Activated CD8-positive, alpha-beta T cell treated with anti-CD3 and anti-CD28 coated beads for 36 hours (primary cell): ENCODE measurements around the gene EHD4. TPM values are rescaled to one million over a fixed set of nuclear protein-coding genes. Genes with fewer than 3 reads are reported as not detected.

Experiments used
- ATAC-seq: fragments of 200-7000 bp; cut with Tn5 transposase; one replicate; pipeline ENCODE4 v1.10.0; 2021; ENCODE audit warnings: mild to moderate bottlenecking, moderate library complexity
- CTCF ChIA-PET: fragments of 350-600 bp; sonication (Branson Sonifier 250); formaldehyde crosslinking; loops from one replicate; lab custom pipeline; 2021; ENCODE audit warnings: antibody characterized with exemption; lab: Charles Lee
- POLR2A ChIA-PET: fragments of 350-600 bp; sonication (Branson Sonifier 250); formaldehyde crosslinking; loops from one replicate; lab custom pipeline; 2021; ENCODE audit warnings: antibody characterized with exemption; lab: Charles Lee
- DNase-seq: peaks from one replicate; pipeline ENCODE4 v3.0.0-alpha.2; 2020
- H3K27ac Mint-ChIP-seq: one replicate; pipeline ENCODE4 v1.8.0; 2021; ENCODE audit warnings: mild to moderate bottlenecking, mixed read lengths
- H3K27me3 Mint-ChIP-seq: one replicate; pipeline ENCODE4 v1.8.0; 2021; ENCODE audit warnings: mixed read lengths
- H3K36me3 Mint-ChIP-seq: one replicate; pipeline ENCODE4 v1.8.0; 2021; ENCODE audit warnings: low read depth, mixed read lengths
- H3K4me1 Mint-ChIP-seq: one replicate; pipeline ENCODE4 v1.8.0; 2021; ENCODE audit warnings: low read depth, mixed read lengths
- H3K4me3 Mint-ChIP-seq: one replicate; pipeline ENCODE4 v1.8.0; 2021; ENCODE audit warnings: mild to moderate bottlenecking, moderate library complexity, mixed read lengths
- H3K9me3 Mint-ChIP-seq: one replicate; pipeline ENCODE4 v1.8.0; 2021; ENCODE audit warnings: mixed read lengths
- CTCF ChIP-seq: fragments of 200-600 bp; IDR thresholded peaks from one replicate; pipeline ENCODE4 v1.8.0; 2022; ENCODE audit warnings: antibody characterized with exemption, mild to moderate bottlenecking
- intact Hi-C: fragments of 100-400 bp; cut with micrococcal nuclease; formaldehyde crosslinking; loops from one replicate; pipeline ENCODE4 v1.10.0; 2022
- total RNA-seq, 2 experiments: library from RNA; stranded (reverse); gene quantifications; one replicate each; pipeline ENCODE4 v1.2.3, GENCODE V29; 2021

The EHD4 gene
- total RNA-seq, 2 experiments from 2014 or later = 22.3 to 22.6 TPM

- DNase-seq (no peak), ATAC-seq (no peak)
- ChIA-PET CTCF (interaction anchor here (0.9 to 2.6 kb wide), 2 partner anchors 10 to 77 kb away, joined by 3 to 11 read pairs; no protein-coding TSS in a partner anchor), POLR2A (interaction anchor here (1.2 kb wide), 1 partner anchor 7 kb away, joined by 3 read pairs; the partner anchor contains the start of gene EHD4)
- Mint-ChIP-seq H3K4me3 (no peak overlapping the region), H3K27ac (no peak overlapping the region), H3K36me3 (no peaks in the 10 kb centered on the region), H3K4me1 (no peaks in the 10 kb centered on the region), H3K9me3 (no peaks in the 10 kb centered on the region), H3K27me3 (peaks cover 6% of the 10 kb centered on the region)
- TF ChIP-seq CTCF = no peak
- intact Hi-C loops = no loop called here
These were observed 7.3 kb upstream of the EHD4 start for GRCh38 chr15:41979493-41980266.

- ATAC-seq (no peak), DNase-seq (no peak)
- ChIA-PET POLR2A (interaction anchor here (0.6 kb wide), 1 partner anchor 10 kb away, joined by 3 read pairs; no protein-coding TSS in a partner anchor), CTCF (interaction anchor here (1.0 to 2.6 kb wide), 2 partner anchors 11 kb away, joined by 3 to 11 read pairs; no protein-coding TSS in a partner anchor)
- peaks cover 13% of the 10 kb centered on the region for H3K27me3 Mint-ChIP-seq
- H3K4me1 Mint-ChIP-seq = peaks cover 3% of the 10 kb centered on the region
- intact Hi-C loops = no loop called here
- TF ChIP-seq CTCF = no peak
- no peaks in the 10 kb centered on the region for H3K36me3 Mint-ChIP-seq
- H3K9me3 Mint-ChIP-seq = no peaks in the 10 kb centered on the region
- H3K4me3 Mint-ChIP-seq = no peak overlapping the region
- H3K27ac Mint-ChIP-seq = no peak overlapping the region
These were observed 6.2 kb upstream of the EHD4 start for GRCh38 chr15:41978534-41978933.

GRCh38 chr15:41977757-41978383, 5.5 kb upstream of the EHD4 start:
- ChIA-PET POLR2A (interaction anchor here (0.7 kb wide), 1 partner anchor 1106 kb away, joined by 3 read pairs; no protein-coding TSS in a partner anchor), CTCF (interaction anchor here (1.0 kb wide), 1 partner anchor 12 kb away, joined by 3 read pairs; no protein-coding TSS in a partner anchor)
- no peak overlapping the region for H3K4me3 Mint-ChIP-seq
- TF ChIP-seq CTCF = no peak
- no peak for DNase-seq
- peaks cover 7% of the 10 kb centered on the region for H3K4me1 Mint-ChIP-seq
- intact Hi-C loops = no loop called here
- peaks cover 13% of the 10 kb centered on the region for H3K27me3 Mint-ChIP-seq
- H3K9me3 Mint-ChIP-seq = no peaks in the 10 kb centered on the region
- ATAC-seq = no peak
- H3K27ac Mint-ChIP-seq = no peak overlapping the region
- no peaks in the 10 kb centered on the region for H3K36me3 Mint-ChIP-seq

GRCh38 chr15:41975669-41976068, 3.3 kb upstream of the EHD4 start:
- ChIA-PET CTCF (no interaction called here), POLR2A (no interaction called here)
- Mint-ChIP-seq H3K36me3 (no peaks in the 10 kb centered on the region), H3K27ac (no peak overlapping the region), H3K4me1 (peaks cover 15% of the 10 kb centered on the region), H3K9me3 (no peaks in the 10 kb centered on the region), H3K27me3 (peaks cover 13% of the 10 kb centered on the region), H3K4me3 (no peak overlapping the region)
- ATAC-seq = no peak
- no peak for TF ChIP-seq CTCF
- intact Hi-C loops = no loop called here
- DNase-seq = no peak
